Astrocyte of the spinal cord (primary cell): Measurements from ENCODE around the gene BAD.

Experiments used
- DNase-seq: peaks from one replicate; pipeline ENCODE4 v3.0.0; 2011; ENCODE audit warnings: low read depth, low spot score
- H3K4me3 ChIP-seq: 2 replicates; pipeline ENCODE4 v1.5.1; 2011; ENCODE audit warnings: low read depth, mild to moderate bottlenecking, low read length, moderate library complexity
- in situ Hi-C: cut with HindIII; loops from 2 replicates; pipeline ENCODE4 v1.10.0; 2017; ENCODE audit warnings: low sequenced_read_pairs
- TF ChIP-seq, protein P1 (sequence below): IDR thresholded peaks from 2 replicates; pipeline ENCODE4 v1.5.1; 2012; ENCODE audit warnings: low read depth, mild to moderate bottlenecking, low read length, inconsistent platforms

The BAD gene

DNA sequence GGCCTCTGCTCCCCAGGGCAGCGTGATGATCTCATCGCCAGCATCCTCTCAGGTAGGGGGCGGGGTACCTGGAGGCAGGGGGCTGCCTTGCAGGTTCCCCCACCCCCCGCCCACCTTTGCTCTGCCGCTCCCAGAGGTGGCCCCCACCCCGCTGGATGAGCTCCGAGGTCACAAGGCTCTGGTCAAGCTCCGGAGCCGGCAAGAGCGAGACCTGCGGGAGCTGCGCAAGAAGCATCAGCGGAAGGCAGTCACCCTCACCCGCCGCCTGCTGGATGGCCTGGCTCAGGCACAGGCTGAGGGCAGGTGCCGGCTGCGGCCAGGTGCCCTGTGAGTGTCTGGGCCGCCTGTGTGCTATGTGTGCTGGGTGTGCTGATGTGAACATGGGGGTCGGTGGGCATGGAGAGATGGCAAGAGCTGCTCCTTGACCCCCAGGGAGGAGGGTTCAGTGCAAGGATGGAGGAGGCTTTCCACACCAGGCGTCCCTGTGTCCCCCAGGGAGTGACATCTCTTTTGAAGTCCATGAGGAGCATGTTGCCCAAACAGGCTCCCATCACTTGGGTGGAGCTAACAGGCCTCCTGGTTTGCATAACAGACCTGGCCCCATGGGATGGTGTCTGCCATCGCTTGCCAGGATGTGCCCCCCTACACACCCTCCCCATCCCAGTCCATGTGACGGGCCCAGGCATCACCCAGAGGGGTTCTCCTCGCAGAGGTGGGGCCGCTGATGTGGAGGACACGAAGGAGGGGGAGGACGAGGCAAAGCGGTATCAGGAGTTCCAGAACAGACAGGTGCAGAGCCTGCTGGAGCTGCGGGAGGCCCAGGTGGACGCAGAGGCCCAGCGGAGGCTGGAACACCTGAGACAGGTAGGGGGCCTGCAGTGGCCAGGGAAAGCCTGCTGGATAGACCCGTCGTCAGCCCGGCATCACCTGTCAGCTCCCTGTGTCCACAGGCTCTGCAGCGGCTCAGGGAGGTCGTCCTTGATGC lies 19.0 kb downstream of the BAD start:
- TF ChIP-seq, protein P1, sequence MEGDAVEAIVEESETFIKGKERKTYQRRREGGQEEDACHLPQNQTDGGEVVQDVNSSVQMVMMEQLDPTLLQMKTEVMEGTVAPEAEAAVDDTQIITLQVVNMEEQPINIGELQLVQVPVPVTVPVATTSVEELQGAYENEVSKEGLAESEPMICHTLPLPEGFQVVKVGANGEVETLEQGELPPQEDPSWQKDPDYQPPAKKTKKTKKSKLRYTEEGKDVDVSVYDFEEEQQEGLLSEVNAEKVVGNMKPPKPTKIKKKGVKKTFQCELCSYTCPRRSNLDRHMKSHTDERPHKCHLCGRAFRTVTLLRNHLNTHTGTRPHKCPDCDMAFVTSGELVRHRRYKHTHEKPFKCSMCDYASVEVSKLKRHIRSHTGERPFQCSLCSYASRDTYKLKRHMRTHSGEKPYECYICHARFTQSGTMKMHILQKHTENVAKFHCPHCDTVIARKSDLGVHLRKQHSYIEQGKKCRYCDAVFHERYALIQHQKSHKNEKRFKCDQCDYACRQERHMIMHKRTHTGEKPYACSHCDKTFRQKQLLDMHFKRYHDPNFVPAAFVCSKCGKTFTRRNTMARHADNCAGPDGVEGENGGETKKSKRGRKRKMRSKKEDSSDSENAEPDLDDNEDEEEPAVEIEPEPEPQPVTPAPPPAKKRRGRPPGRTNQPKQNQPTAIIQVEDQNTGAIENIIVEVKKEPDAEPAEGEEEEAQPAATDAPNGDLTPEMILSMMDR, result no peak
- in situ Hi-C loops, result no loop called here
- H3K4me3 ChIP-seq, result no peak overlapping the region
- no peak for DNase-seq

DNA sequence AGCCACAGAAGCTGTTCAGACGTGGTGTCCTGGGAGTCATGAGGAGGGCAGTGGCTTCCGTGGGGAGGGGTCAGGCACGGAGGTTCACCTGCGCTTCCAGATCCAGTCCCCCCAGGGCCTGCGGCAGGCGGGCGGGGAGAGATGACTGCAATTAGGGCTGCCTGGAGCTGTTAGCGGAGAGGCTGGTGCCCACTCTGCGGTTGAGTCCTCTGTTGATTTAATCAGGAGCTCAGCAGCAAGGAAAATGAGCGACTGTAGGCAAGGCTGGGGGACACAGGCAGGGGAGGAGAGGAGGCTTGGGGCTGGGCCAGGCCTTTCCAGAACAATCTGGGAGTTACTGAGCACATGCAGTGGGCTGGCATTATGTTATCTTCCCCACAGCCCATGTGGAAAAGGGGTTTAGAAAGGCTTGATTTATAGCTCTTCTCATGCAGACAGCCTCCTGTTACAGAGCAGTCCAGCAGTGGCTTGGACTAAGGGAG lies 20.1 kb downstream of the BAD start:
- TF ChIP-seq, protein P1, result no peak
- H3K4me3 ChIP-seq, result no peak overlapping the region
- no peak for DNase-seq
- in situ Hi-C loops, result no loop called here

GRCh38 chr11:64263947-64264317 lies 20.5 kb downstream of the BAD start:
- no peak overlapping the region for H3K4me3 ChIP-seq
- in situ Hi-C loops, result no loop called here
- DNase-seq, result no peak
- TF ChIP-seq, protein P1, result no peak

DNA sequence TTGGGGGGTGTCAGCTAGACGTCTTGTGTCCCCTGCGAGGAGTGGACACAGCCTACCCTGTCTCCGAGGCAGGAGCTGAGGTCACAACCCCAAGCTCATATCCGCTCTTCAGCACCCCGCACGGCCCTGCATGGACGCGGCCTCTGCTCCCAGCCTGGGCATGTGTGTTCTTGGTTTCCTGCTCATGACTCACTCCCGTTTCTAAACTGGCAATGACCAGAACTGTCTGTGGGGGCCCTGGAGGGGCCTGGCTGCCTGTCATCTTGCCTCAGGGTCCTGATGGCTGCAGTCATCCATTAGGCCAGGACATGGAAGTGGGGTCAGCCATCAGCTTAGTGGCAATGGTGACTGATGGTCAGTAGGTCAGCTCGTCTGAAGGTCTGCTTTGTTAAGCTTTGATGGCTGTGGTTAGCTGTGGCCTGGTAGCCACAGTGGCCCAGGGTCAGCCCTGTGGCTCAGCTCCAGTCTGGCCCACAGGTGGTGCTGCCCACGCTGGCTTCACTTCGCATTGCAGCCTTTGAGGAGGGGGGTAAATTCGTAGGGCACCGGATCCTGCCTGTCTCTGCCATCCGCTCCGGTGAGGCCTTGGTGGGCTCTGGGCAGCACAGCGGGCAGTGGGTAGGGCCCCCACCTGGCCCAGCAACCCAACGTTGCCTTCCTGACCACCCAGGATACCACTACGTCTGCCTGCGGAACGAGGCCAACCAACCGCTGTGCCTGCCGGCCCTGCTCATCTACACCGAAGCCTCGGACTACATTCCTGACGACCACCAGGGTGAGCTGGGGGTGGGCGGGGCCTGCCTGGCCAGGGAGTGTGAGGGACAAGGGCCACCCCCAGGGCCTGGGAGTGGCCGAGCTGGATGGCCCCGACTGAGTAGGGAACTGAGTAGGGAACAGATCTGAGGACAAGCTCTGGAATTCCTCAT lies 21.2 kb downstream of the BAD start:
- H3K4me3 ChIP-seq, result no peak overlapping the region
- TF ChIP-seq, protein P1, result no peak
- in situ Hi-C loops, result no loop called here
- peak; percentile 71 for DNase-seq

DNA sequence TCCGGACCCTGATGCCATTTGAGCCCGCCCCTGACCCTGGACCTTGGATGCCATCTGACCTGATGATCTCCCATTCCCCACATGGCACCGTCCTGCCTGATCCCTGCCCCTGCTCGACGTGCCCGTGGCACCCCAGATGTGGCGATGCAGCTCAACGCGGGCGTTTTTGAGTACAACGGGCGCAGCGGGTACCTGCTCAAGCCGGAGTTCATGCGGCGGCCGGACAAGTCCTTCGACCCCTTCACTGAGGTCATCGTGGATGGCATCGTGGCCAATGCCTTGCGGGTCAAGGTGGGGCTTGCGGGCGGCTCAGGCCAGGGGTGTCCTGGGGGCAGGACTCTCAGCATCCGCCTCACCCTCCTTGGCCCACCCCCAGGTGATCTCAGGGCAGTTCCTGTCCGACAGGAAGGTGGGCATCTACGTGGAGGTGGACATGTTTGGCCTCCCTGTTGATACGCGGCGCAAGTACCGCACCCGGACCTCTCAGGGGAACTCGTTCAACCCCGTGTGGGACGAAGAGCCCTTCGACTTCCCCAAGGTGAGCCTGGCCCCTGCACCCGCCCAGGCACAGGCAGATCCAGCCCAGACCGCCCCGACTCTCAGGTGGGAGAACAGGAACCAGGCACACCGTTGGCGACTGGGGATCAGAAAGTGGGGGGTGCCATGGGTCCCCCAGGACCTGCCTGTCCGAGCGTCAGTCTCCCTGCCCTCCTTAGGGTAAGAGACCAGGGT lies 22.0 kb downstream of the BAD start:
- DNase-seq, result no peak
- TF ChIP-seq, protein P1, result no peak
- in situ Hi-C loops, result no loop called here
- no peak overlapping the region for H3K4me3 ChIP-seq
